Measurements from ENCODE around the gene ENDOD1. TPM values are rescaled to one million over a fixed set of nuclear protein-coding genes. Genes with fewer than 3 reads are reported as not detected.
"Not testable (repeated sequence)": the region's sequence is repeated elsewhere in the genome, so short reads cannot be mapped to it uniquely, and the experiment has no call there.

ENDOD1 gene
- total RNA-seq, 3 donors from 2014 or later (not counting 1 experiment from before 2014, with no cell fraction given) = 10.1 to 15.5 (median 14.0) TPM

GRCh38 chr11:95044010-95044409 is 45.6 kb upstream of the ENDOD1 start:
- H3K4me3 ChIP-seq (ENCODE audit: low read length) = no peak overlapping the region
- intact Hi-C loops (cut with micrococcal nuclease) = no loop called here
- Mint-ChIP-seq H3K4me1 (no peaks in the 10 kb centered on the region), H3K4me3 (no peak overlapping the region), H3K36me3 (no peaks in the 10 kb centered on the region), H3K9me3 (no peaks in the 10 kb centered on the region), H3K27ac (no peak overlapping the region), H3K27me3 (ENCODE audit: low read depth in 2 of 2) (peaks cover 11 to 64% of the 10 kb centered on the region in 2 donors)
- peaks cover 3% of the 10 kb centered on the region for H3K27me3 ChIP-seq (ENCODE audit: control insufficient read depth, insufficient read depth, low read length)
- DNase-seq (no peak), ATAC-seq (no peak)
- no peaks in the 10 kb centered on the region for H3K36me3 ChIP-seq (ENCODE audit: control insufficient read depth, insufficient read depth, low read length)
- no peaks in the 10 kb centered on the region for H3K9me3 ChIP-seq (ENCODE audit: control insufficient read depth, insufficient read depth, low read length)
- no peaks in the 10 kb centered on the region for H3K4me1 ChIP-seq (ENCODE audit: control insufficient read depth, insufficient read depth, low read length)
- no peak for TF ChIP-seq CTCF (IDR thresholded peaks at IDR 0.05)
- WGBS (ENCODE audit: insufficient coverage) = 89% methylated on average over 4 of the region's 4 CpGs
- H3K27ac ChIP-seq (ENCODE audit: low read length) = no peak overlapping the region

GRCh38 chr11:95045812-95046211 is 43.8 kb upstream of the ENDOD1 start:
- H3K27ac Mint-ChIP-seq = no peak overlapping the region
- Histone ChIP-seq H3K4me3 (ENCODE audit: low read length) (no peak overlapping the region), H3K4me1 (ENCODE audit: control insufficient read depth, insufficient read depth, low read length) (no peaks in the 10 kb centered on the region), H3K9me3 (ENCODE audit: control insufficient read depth, insufficient read depth, low read length) (no peaks in the 10 kb centered on the region), H3K36me3 (ENCODE audit: control insufficient read depth, insufficient read depth, low read length) (no peaks in the 10 kb centered on the region), H3K27ac (ENCODE audit: low read length) (no peak overlapping the region), H3K27me3 (ENCODE audit: control insufficient read depth, insufficient read depth, low read length) (peaks cover 3% of the 10 kb centered on the region)
- peaks cover 15 to 61% of the 10 kb centered on the region in 2 donors for H3K27me3 Mint-ChIP-seq (ENCODE audit: low read depth in 2 of 2)
- DNase-seq = no peak
- intact Hi-C loops (cut with micrococcal nuclease) = no loop called here
- no peaks in the 10 kb centered on the region for H3K36me3 Mint-ChIP-seq
- H3K4me3 Mint-ChIP-seq = no peak overlapping the region
- ATAC-seq = no peak
- H3K9me3 Mint-ChIP-seq = no peaks in the 10 kb centered on the region
- no peaks in the 10 kb centered on the region for H3K4me1 Mint-ChIP-seq
- TF ChIP-seq CTCF (IDR thresholded peaks at IDR 0.05) = no peak

GRCh38 chr11:95049122-95049521 is 40.5 kb upstream of the ENDOD1 start, which contains the start of gene KDM4F:
TSS of gene KDM4F (plus strand) at chr11:95049422.
- 86% methylated on average over 1 of the region's 3 CpGs for WGBS (ENCODE audit: insufficient coverage)
- H3K4me3 Mint-ChIP-seq; H3K4me3 ChIP-seq (ENCODE audit: low read length); H3K36me3 ChIP-seq (ENCODE audit: control insufficient read depth, insufficient read depth, low read length); DNase-seq; H3K36me3 Mint-ChIP-seq; intact Hi-C loops (cut with micrococcal nuclease); H3K9me3 ChIP-seq (ENCODE audit: control insufficient read depth, insufficient read depth, low read length); H3K4me1 Mint-ChIP-seq; H3K4me1 ChIP-seq (ENCODE audit: control insufficient read depth, insufficient read depth, low read length); H3K27ac ChIP-seq (ENCODE audit: low read length); H3K27ac Mint-ChIP-seq; ATAC-seq; H3K9me3 Mint-ChIP-seq; H3K27me3 ChIP-seq (ENCODE audit: control insufficient read depth, insufficient read depth, low read length): not testable (repeated sequence)
- H3K27me3 Mint-ChIP-seq (ENCODE audit: low read depth in 2 of 2) = peaks cover 20 to 63% of the 10 kb centered on the region in 2 donors

- intact Hi-C loops (cut with micrococcal nuclease) = no loop called here
- DNase-seq = no peak
- H3K27ac Mint-ChIP-seq = no peak overlapping the region
- no peak for ATAC-seq
- TF ChIP-seq CTCF (IDR thresholded peaks at IDR 0.05) = no peak
- Histone ChIP-seq H3K4me1 (ENCODE audit: control insufficient read depth, insufficient read depth, low read length) (no peaks in the 10 kb centered on the region), H3K9me3 (ENCODE audit: control insufficient read depth, insufficient read depth, low read length) (no peaks in the 10 kb centered on the region), H3K36me3 (ENCODE audit: control insufficient read depth, insufficient read depth, low read length) (no peaks in the 10 kb centered on the region), H3K27ac (ENCODE audit: low read length) (no peak overlapping the region), H3K27me3 (ENCODE audit: control insufficient read depth, insufficient read depth, low read length) (no peaks in the 10 kb centered on the region), H3K4me3 (ENCODE audit: low read length) (no peak overlapping the region)
- H3K27me3 Mint-ChIP-seq (ENCODE audit: low read depth in 2 of 2) = peaks cover 23 to 58% of the 10 kb centered on the region in 2 donors
- no peaks in the 10 kb centered on the region for H3K36me3 Mint-ChIP-seq
- H3K4me3 Mint-ChIP-seq = no peak overlapping the region
- no peaks in the 10 kb centered on the region for H3K9me3 Mint-ChIP-seq
- H3K4me1 Mint-ChIP-seq = no peaks in the 10 kb centered on the region
- 79% methylated on average over 22 of the region's 22 CpGs for WGBS (ENCODE audit: insufficient coverage)
These were observed 38.9 kb upstream of the ENDOD1 start for GRCh38 chr11:95050595-95051202.
